K562 (cell line): ENCODE measurements around the gene RIPK3. TPM values are rescaled to one million over a fixed set of nuclear protein-coding genes. Genes with fewer than 3 reads are reported as not detected.

ENCODE experiments used
- ATAC-seq: fragments of 200-7000 bp; cut with Tn5 transposase; 3 replicates; pipeline ENCODE4 v1.9.1; 2020; ENCODE audit warnings: moderate library complexity
- BruUV-seq: library from RNA; stranded (reverse); fragments of 400-500 nt; replicated peaks from 2 replicates; lab custom pipeline; 2021; lab: Mats Ljungman, UMichigan
- CTCF ChIA-PET: fragments of 300-600 bp; formaldehyde crosslinking; extraction: SDS; loops from one replicate; lab custom pipeline; 2021; ENCODE audit warnings: low intra/inter-chr PET ratio; lab: Yijun Ruan, JAX
- POLR2A ChIA-PET: fragments of 300-600, 350-650 bp; sonication (Branson Sonifier 250); formaldehyde crosslinking; extraction: SDS; loops from one replicate; lab custom pipeline; 2021; ENCODE audit warnings: antibody characterized with exemption, inconsistent platforms; lab: Yijun Ruan, JAX
- DNase-seq, 4 experiments: peaks; one replicate each; pipeline versions ENCODE4 v3.0.0 to v3.0.0-alpha.2; 2011 to 2018; ENCODE audit warnings: low spot score in 3 of 4, mixed read lengths in 3 of 4; ENCODE audit errors: extremely low read depth in 1 of 4
- FAIRE-seq: peaks from 2 replicates; lab custom pipeline; 2011; peaks lifted over from hg19 to GRCh38; lab: Jason Lieb, UNC
- H2AFZ ChIP-seq: 2 replicates; pipeline ENCODE4 v1.6.0; 2011; ENCODE audit warnings: low read depth, low read length, control low read depth, inconsistent platforms
- H3K27ac ChIP-seq: fragments of 200-600 bp; 3 replicates; pipeline ENCODE4 v1.8.0; 2011; ENCODE audit warnings: low read depth, mild to moderate bottlenecking, control low read depth, inconsistent platforms, low read length, moderate library complexity, mixed read lengths; ENCODE audit errors: extremely low read depth
- H3K27me3 ChIP-seq, 2 experiments: fragments of 300-600 bp in 1 of 2; 2 replicates in 1 of 2; 3 replicates in 1 of 2; pipeline versions ENCODE4 v1.6.0 to v1.8.0; 2011; ENCODE audit warnings: inconsistent platforms in 2 of 2, low read length in 2 of 2, mild to moderate bottlenecking in 1 of 2, mixed read lengths in 1 of 2, moderate library complexity in 1 of 2; ENCODE audit not compliant: control insufficient read depth in 2 of 2, insufficient read depth in 2 of 2
- H3K36me3 ChIP-seq: fragments of 300-600 bp; 3 replicates; pipeline ENCODE4 v1.8.0; 2011; ENCODE audit warnings: mild to moderate bottlenecking, low read length, inconsistent platforms; ENCODE audit not compliant: control insufficient read depth, insufficient read depth
- H3K4me1 ChIP-seq, 2 experiments: fragments of 200-600 bp in 1 of 2; replicated peaks in 1 of 2; 2 replicates in 1 of 2; 3 replicates in 1 of 2; pipeline versions ENCODE4 v1.5.1 to v1.8.0; 2011; ENCODE audit warnings: inconsistent platforms in 2 of 2, low read length in 2 of 2, mild to moderate bottlenecking in 1 of 2, mixed read lengths in 1 of 2, moderate library complexity in 1 of 2; ENCODE audit not compliant: control insufficient read depth in 2 of 2, insufficient read depth in 2 of 2
- H3K4me2 ChIP-seq: 2 replicates; pipeline ENCODE4 v1.6.1; 2011; ENCODE audit warnings: low read length, control low read depth, inconsistent platforms, mixed read lengths; ENCODE audit not compliant: insufficient read depth
- H3K4me3 ChIP-seq: fragments of 200-600 bp; sonication (generic), shearing (Covaris generic); 2 replicates; pipeline ENCODE4 v1.5.1; 2016; ENCODE audit warnings: control low read depth, inconsistent platforms
- H3K79me2 ChIP-seq: fragments of 200-600 bp; 3 replicates; pipeline ENCODE4 v1.8.0; 2011; ENCODE audit warnings: low read length, inconsistent platforms; ENCODE audit not compliant: control insufficient read depth, insufficient read depth
- H3K9ac ChIP-seq, 2 experiments: 2 replicates each; pipeline versions ENCODE4 v1.6.0 to v1.6.1; 2011; ENCODE audit warnings: low read depth in 2 of 2, low read length in 2 of 2, control low read depth in 1 of 2, inconsistent platforms in 1 of 2, mild to moderate bottlenecking in 1 of 2, mixed read lengths in 1 of 2; ENCODE audit not compliant: insufficient read depth in 1 of 2
- H3K9me1 ChIP-seq: one replicate; pipeline ENCODE4 v1.6.0; 2011; ENCODE audit warnings: inconsistent platforms, mild to moderate bottlenecking, low read length, moderate library complexity; ENCODE audit not compliant: control insufficient read depth, insufficient read depth
- H3K9me3 ChIP-seq: replicated peaks from 2 replicates; pipeline ENCODE4 v1.5.1; 2011; ENCODE audit warnings: low read depth, low read length, inconsistent platforms; ENCODE audit not compliant: control insufficient read depth, insufficient read depth
- H4K20me1 ChIP-seq: replicated peaks from 2 replicates; pipeline ENCODE4 v1.6.1; 2011; ENCODE audit warnings: low read length, inconsistent platforms, mixed read lengths; ENCODE audit not compliant: control insufficient read depth, insufficient read depth
- RAD21 ChIP-seq, 2 experiments: fragments of 250-450 bp in 1 of 2; fragments of 450-650 bp in 1 of 2; sonication (Bioruptor Pico) in 1 of 2; formaldehyde crosslinking in 1 of 2; IDR thresholded peaks in 1 of 2; conservative IDR thresholded peaks in 1 of 2; 2 replicates each; pipeline versions ENCODE4 v1.4.0 to v1.8.0; 2020 to 2022; ENCODE audit warnings: mild to moderate bottlenecking in 2 of 2, moderate library complexity in 1 of 2
- ZNF584 ChIP-seq: fragments of 200-800 bp; sonication (Bioruptor generic); IDR thresholded peaks from 2 replicates; pipeline ENCODE4 v1.6.1; 2016; ENCODE audit warnings: low read depth, mild to moderate bottlenecking, missing genetic modification characterization, missing compliant biosample characterization
- WGBS: fragments of 100-300 bp; shearing (Covaris generic); methylation state at CpG from one replicate; pipeline ENCODE4 v1.1.6; 2016; ENCODE audit warnings: low coverage, mixed read lengths; ENCODE audit not compliant: insufficient coverage; ENCODE audit errors: missing lambda C conversion rate; 5-methylcytosine and 5-hydroxymethylcytosine counted together
- in situ Hi-C: fragments of 300-500 bp; cut with MboI; formaldehyde crosslinking; loops from 4 replicates; pipeline ENCODE4 v1.15.0; 2018; ENCODE audit warnings: inconsistent platforms, mixed read lengths
- intact Hi-C: fragments of 100-400 bp; cut with micrococcal nuclease; formaldehyde crosslinking; loops from 2 replicates; pipeline ENCODE4 v1.14.2; 2022
- polyA plus RNA-seq, 8 experiments: library from polyadenylated mRNA; depleted of rRNA in 4 of 8; stranded (reverse) in 5 of 8; unstranded in 3 of 8; fragments of >200 nt; fragmentation: Nextera tagmentation in 2 of 8; fragmentation: Illumina TruSeq in 1 of 8; extraction: Ambion mirVana in 2 of 8; extraction: Trizol in 1 of 8; gene quantifications; 2 replicates each; pipeline versions ENCODE4 v1.2.1 to v1.2.3, GENCODE V29; 2011 to 2014; ENCODE audit warnings: inconsistent platforms in 1 of 8, missing spikeins in 1 of 8
- total RNA-seq, 7 experiments: library from RNA; depleted of rRNA in 6 of 7; stranded (reverse); fragments of >200 nt in 6 of 7; fragmentation: Illumina TruSeq in 2 of 7; extraction: Trizol in 2 of 7; gene quantifications; 2 replicates each; pipeline versions ENCODE4 v1.2.1 to v1.2.3, GENCODE V29; 2011 to 2021; ENCODE audit warnings: low replicate concordance in 1 of 7
- TF ChIP-seq, protein P1 (sequence below), 3 experiments: IDR thresholded peaks in 2 of 3; conservative IDR thresholded peaks in 1 of 3; 2 replicates each; pipeline ENCODE4 v1.5.1; 2011 to 2012; ENCODE audit warnings: low read length in 3 of 3, mild to moderate bottlenecking in 3 of 3, control low read depth in 2 of 3, improper control_type of control experiment in 1 of 3, inconsistent platforms in 1 of 3, low read depth in 1 of 3, mixed read lengths in 1 of 3, moderate library complexity in 1 of 3; ENCODE audit not compliant: insufficient read depth in 2 of 3
- TF ChIP-seq, protein P2 (sequence below): IDR thresholded peaks from 2 replicates; pipeline ENCODE4 v1.6.1; 2012; ENCODE audit warnings: low read depth, low read length, improper control_type of control experiment, borderline replicate concordance

Gene RIPK3
- total and polyA plus RNA-seq, 9 of the 15 experiments (the other 6 are each of a cell fraction or from before 2014, with no cell fraction given): 0.03 to 0.43 (median 0.28) TPM; not detected in 3

DNA sequence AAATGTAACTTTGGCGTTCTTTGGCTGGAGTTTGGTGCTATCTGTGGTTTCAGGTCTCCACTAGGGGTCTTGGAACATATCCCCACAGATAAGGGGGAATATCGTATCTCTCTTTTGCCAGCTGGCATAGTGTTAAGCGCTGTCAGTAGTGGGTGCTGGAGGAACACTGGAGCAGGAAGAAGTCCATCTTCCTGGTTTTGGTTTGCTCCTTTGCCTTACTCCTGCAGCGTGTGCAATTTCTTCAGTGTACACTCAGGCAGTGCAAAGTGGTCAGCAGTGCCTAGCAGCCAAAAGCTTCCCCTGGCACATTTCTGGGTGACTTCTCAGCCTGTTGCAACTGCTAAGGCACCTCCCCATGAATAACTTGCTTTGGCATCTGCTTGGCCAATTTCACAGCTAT is 11.7 kb upstream of the RIPK3 start:
- TF ChIP-seq, protein P1, sequence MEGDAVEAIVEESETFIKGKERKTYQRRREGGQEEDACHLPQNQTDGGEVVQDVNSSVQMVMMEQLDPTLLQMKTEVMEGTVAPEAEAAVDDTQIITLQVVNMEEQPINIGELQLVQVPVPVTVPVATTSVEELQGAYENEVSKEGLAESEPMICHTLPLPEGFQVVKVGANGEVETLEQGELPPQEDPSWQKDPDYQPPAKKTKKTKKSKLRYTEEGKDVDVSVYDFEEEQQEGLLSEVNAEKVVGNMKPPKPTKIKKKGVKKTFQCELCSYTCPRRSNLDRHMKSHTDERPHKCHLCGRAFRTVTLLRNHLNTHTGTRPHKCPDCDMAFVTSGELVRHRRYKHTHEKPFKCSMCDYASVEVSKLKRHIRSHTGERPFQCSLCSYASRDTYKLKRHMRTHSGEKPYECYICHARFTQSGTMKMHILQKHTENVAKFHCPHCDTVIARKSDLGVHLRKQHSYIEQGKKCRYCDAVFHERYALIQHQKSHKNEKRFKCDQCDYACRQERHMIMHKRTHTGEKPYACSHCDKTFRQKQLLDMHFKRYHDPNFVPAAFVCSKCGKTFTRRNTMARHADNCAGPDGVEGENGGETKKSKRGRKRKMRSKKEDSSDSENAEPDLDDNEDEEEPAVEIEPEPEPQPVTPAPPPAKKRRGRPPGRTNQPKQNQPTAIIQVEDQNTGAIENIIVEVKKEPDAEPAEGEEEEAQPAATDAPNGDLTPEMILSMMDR (IDR thresholded peaks at IDR 0.05 in 2 of 3, conservative IDR thresholded peaks at IDR 0.05 in 1 of 3; ENCODE audit: insufficient read depth in 2 of 3, low read depth in 1 of 3, low read length in 3 of 3): peak in 1 of 3 experiments; percentile 33; a peak in 2 of 6 replicates
- peak in 1 of 2 experiments; percentile 12; a peak in 1 of 4 replicates for TF ChIP-seq RAD21 (CRISPR knock-in tag; conservative IDR thresholded peaks at IDR 0.05 in 1 of 2, IDR thresholded peaks at IDR 0.05 in 1 of 2)
- TF ChIP-seq, protein P2, sequence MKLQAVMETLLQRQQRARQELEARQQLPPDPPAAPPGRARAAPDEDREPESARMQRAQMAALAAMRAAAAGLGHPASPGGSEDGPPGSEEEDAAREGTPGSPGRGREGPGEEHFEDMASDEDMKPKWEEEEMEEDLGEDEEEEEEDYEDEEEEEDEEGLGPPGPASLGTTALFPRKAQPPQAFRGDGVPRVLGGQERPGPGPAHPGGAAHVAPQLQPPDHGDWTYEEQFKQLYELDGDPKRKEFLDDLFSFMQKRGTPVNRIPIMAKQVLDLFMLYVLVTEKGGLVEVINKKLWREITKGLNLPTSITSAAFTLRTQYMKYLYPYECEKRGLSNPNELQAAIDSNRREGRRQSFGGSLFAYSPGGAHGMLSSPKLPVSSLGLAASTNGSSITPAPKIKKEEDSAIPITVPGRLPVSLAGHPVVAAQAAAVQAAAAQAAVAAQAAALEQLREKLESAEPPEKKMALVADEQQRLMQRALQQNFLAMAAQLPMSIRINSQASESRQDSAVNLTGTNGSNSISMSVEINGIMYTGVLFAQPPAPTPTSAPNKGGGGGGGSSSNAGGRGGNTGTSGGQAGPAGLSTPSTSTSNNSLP: no peak
- no peak for TF ChIP-seq ZNF584 (CRISPR knock-in tag)
- in situ Hi-C loops (no loop called here), intact Hi-C loops (no loop called here)
- no peak overlapping the region for H3K9ac ChIP-seq
- BruUV-seq: no TSS peak
- no peak overlapping the region for H3K27ac ChIP-seq
- ChIA-PET POLR2A (interaction anchor here (1.4 kb wide), 1 partner anchor 11 kb away, joined by 3 read pairs; no protein-coding TSS in a partner anchor), CTCF (no interaction called here)
- no peaks in the 10 kb centered on the region for H3K9me1 ChIP-seq
- no peaks in the 10 kb centered on the region for H4K20me1 ChIP-seq
- ATAC-seq: peak; percentile 70
- no peaks in the 10 kb centered on the region for H3K79me2 ChIP-seq
- no peak for FAIRE-seq
- H3K4me2 ChIP-seq: no peak overlapping the region
- H3K36me3 ChIP-seq: no peaks in the 10 kb centered on the region
- WGBS: 0% methylated on average over 4 of the region's 4 CpGs
- H3K9me3 ChIP-seq: no peaks in the 10 kb centered on the region
- H3K27me3 ChIP-seq: no peaks in the 10 kb centered on the region; a peak in 1 of 5 replicates
- 0 out of 2 replicates have a peak overlapping the region, but pooled peaks have one; percentile 34 for H2AFZ ChIP-seq
- no peak for DNase-seq
- H3K4me3 ChIP-seq: no peak overlapping the region
- peaks cover 0 to 6% of the 10 kb centered on the region in 2 experiments; a peak in 3 of 5 replicates for H3K4me1 ChIP-seq
